SK-N-SH (cell line): ENCODE measurements around the gene RNFT2. TPM values are rescaled to one million over a fixed set of nuclear protein-coding genes. Genes with fewer than 3 reads are reported as not detected.

ENCODE experiments used
- CTCF ChIA-PET: fragments of 300-600, 350-600 bp; formaldehyde crosslinking; extraction: SDS; loops from one replicate; lab custom pipeline; 2021; lab: Yijun Ruan, JAX
- POLR2A ChIA-PET: fragments of 350-600 bp; sonication (Branson Sonifier 250); formaldehyde crosslinking; extraction: SDS; loops from one replicate; lab custom pipeline; 2020; ENCODE audit warnings: antibody characterized with exemption, inconsistent platforms; lab: Yijun Ruan, JAX
- DNase-seq: peaks from one replicate; pipeline ENCODE4 v3.0.0; 2012
- H2AFZ ChIP-seq: fragments of 200-600 bp; sonication (generic); 2 replicates; pipeline ENCODE4 v1.8.1; 2016; ENCODE audit warnings: antibody characterized with exemption, mild to moderate bottlenecking, low read depth
- H3F3A ChIP-seq: fragments of 200-600 bp; sonication (generic); replicated peaks from 2 replicates; pipeline ENCODE3; 2016; ENCODE audit warnings: antibody characterized with exemption, mild to moderate bottlenecking; ENCODE audit not compliant: insufficient read depth
- H3K27ac ChIP-seq, 2 experiments: fragments of 200-500 bp in 1 of 2; fragments of 200-600 bp in 1 of 2; sonication (Bioruptor generic) in 1 of 2; sonication (generic), shearing (Covaris generic) in 1 of 2; 2 replicates each; pipeline versions ENCODE4 v1.5.1 to v1.6.1; 2014 to 2016; ENCODE audit warnings: low read depth in 2 of 2, inconsistent platforms in 1 of 2, low read length in 1 of 2, mild to moderate bottlenecking in 1 of 2, mixed read lengths in 1 of 2
- H3K27me3 ChIP-seq: fragments of 200-600 bp; sonication (generic), shearing (Covaris generic); 2 replicates; pipeline ENCODE4 v1.6.1; 2016; ENCODE audit warnings: mixed run types; ENCODE audit not compliant: insufficient read depth
- H3K36me3 ChIP-seq, 2 experiments: fragments of 200-500 bp in 1 of 2; fragments of 200-600 bp in 1 of 2; sonication (Bioruptor generic) in 1 of 2; sonication (generic) in 1 of 2; replicated peaks in 1 of 2; 2 replicates each; pipeline versions ENCODE3 to v1.5.1; 2014 to 2016; ENCODE audit warnings: low read length in 1 of 2, mild to moderate bottlenecking in 1 of 2; ENCODE audit not compliant: insufficient read depth in 2 of 2, control insufficient read depth in 1 of 2
- H3K4me1 ChIP-seq, 2 experiments: fragments of 200-500 bp in 1 of 2; fragments of 200-600 bp in 1 of 2; sonication (Bioruptor generic) in 1 of 2; sonication (generic), shearing (Covaris generic) in 1 of 2; 2 replicates each; pipeline versions ENCODE4 v1.5.1 to v1.6.1; 2014 to 2016; ENCODE audit warnings: low read depth in 1 of 2, low read length in 1 of 2, mixed run types in 1 of 2; ENCODE audit not compliant: insufficient read depth in 2 of 2, control insufficient read depth in 1 of 2
- H3K4me2 ChIP-seq: fragments of 200-600 bp; sonication (generic), shearing (Covaris generic); 2 replicates; pipeline ENCODE4 v1.6.1; 2017; ENCODE audit warnings: mixed run types
- H3K4me3 ChIP-seq, 2 experiments: fragments of 200-500 bp in 1 of 2; fragments of 200-600 bp in 1 of 2; sonication (Bioruptor generic) in 1 of 2; sonication (generic), shearing (Covaris generic) in 1 of 2; 2 replicates each; pipeline versions ENCODE4 v1.5.1 to v1.8.1; 2014 to 2016; ENCODE audit warnings: low read depth in 2 of 2, inconsistent platforms in 1 of 2, low read length in 1 of 2, mild to moderate bottlenecking in 1 of 2, mixed read lengths in 1 of 2, moderate library complexity in 1 of 2
- H3K79me2 ChIP-seq: fragments of 200-600 bp; sonication (generic); 2 replicates; pipeline ENCODE4 v1.8.1; 2017; ENCODE audit warnings: mild to moderate bottlenecking; ENCODE audit not compliant: insufficient read depth
- H3K9ac ChIP-seq: fragments of 200-600 bp; sonication (generic); 2 replicates; pipeline ENCODE4 v1.6.1; 2017; ENCODE audit warnings: mixed run types
- H3K9me2 ChIP-seq: fragments of 200-600 bp; sonication (generic); 2 replicates; pipeline ENCODE4 v1.6.1; 2017; ENCODE audit warnings: mixed run types
- H3K9me3 ChIP-seq: fragments of 200-600 bp; sonication (generic); 2 replicates; pipeline ENCODE4 v1.6.1; 2017; ENCODE audit warnings: mixed run types, mild to moderate bottlenecking, moderate library complexity
- H4K20me1 ChIP-seq: fragments of 200-600 bp; sonication (generic); 2 replicates; pipeline ENCODE4 v1.6.1; 2017; ENCODE audit warnings: mild to moderate bottlenecking, mixed run types; ENCODE audit not compliant: insufficient read depth
- CTCF ChIP-seq: fragments of 200-600 bp; sonication (generic); IDR thresholded peaks from 2 replicates; pipeline ENCODE4 v1.6.1; 2017; ENCODE audit warnings: antibody characterized with exemption, mild to moderate bottlenecking, moderate library complexity
- ELF1 ChIP-seq: IDR thresholded peaks from 2 replicates; pipeline ENCODE4 v1.4.0; 2012
- FOXM1 ChIP-seq: IDR thresholded peaks from 2 replicates; pipeline ENCODE4 v1.4.0; 2012; ENCODE audit warnings: low read depth, mild to moderate bottlenecking
- GATA2 ChIP-seq: sonication (generic); formaldehyde crosslinking; IDR thresholded peaks from 2 replicates; pipeline ENCODE4 v1.5.0; 2020; ENCODE audit warnings: mild to moderate bottlenecking, missing genetic modification reagents
- MEF2A ChIP-seq: IDR thresholded peaks from 2 replicates; pipeline ENCODE4 v1.4.0; 2012; ENCODE audit warnings: low read depth, borderline replicate concordance
- MXI1 ChIP-seq: IDR thresholded peaks from 2 replicates; pipeline ENCODE4 v1.6.1; 2012; ENCODE audit warnings: mild to moderate bottlenecking, low read depth, low read length, improper control_type of control experiment
- NRF1 ChIP-seq: IDR thresholded peaks from 2 replicates; pipeline ENCODE4 v1.6.1; 2012; ENCODE audit warnings: low read depth, mild to moderate bottlenecking, low read length
- POLR2AphosphoS5 ChIP-seq: IDR thresholded peaks from 2 replicates; pipeline ENCODE4 v1.6.1; 2012; ENCODE audit warnings: low read depth, low read length
- RCOR1 ChIP-seq: fragments of 150-350 bp; IDR thresholded peaks from 2 replicates; pipeline ENCODE4 v1.6.1; 2017; ENCODE audit warnings: antibody characterized with exemption, low read length
- RFX5 ChIP-seq: IDR thresholded peaks from 2 replicates; pipeline ENCODE4 v1.6.1; 2012; ENCODE audit warnings: mild to moderate bottlenecking, improper control_type of control experiment, low read length
- TAF1 ChIP-seq: IDR thresholded peaks from 2 replicates; pipeline ENCODE4 v1.6.1; 2012; ENCODE audit warnings: low read depth, mild to moderate bottlenecking, low read length, moderate library complexity, borderline replicate concordance
- TCF12 ChIP-seq: IDR thresholded peaks from 2 replicates; pipeline ENCODE4 v1.4.0; 2012
- YY1 ChIP-seq: IDR thresholded peaks from 2 replicates; pipeline ENCODE4 v1.4.0; 2012; ENCODE audit warnings: low read depth, mild to moderate bottlenecking
- WGBS: methylation state at CpG from one replicate; pipeline ENCODE4 v1.1.6; 2017; ENCODE audit warnings: low lambda C conversion rate; 5-methylcytosine and 5-hydroxymethylcytosine counted together
- polyA plus RNA-seq, 3 experiments: library from polyadenylated mRNA; depleted of rRNA; stranded (reverse); fragments of >200 nt; gene quantifications; 2 replicates each; pipeline ENCODE4 v1.2.3, GENCODE V29; 2012
- TF ChIP-seq, protein P1 (sequence below): IDR thresholded peaks from 2 replicates; pipeline ENCODE4 v1.4.0; 2012; ENCODE audit warnings: low read depth, borderline replicate concordance
- TF ChIP-seq, protein P2 (sequence below): IDR thresholded peaks from 2 replicates; pipeline ENCODE4 v1.6.1; 2012; ENCODE audit warnings: mild to moderate bottlenecking, low read depth, low read length, moderate library complexity
- TF ChIP-seq, protein P3 (sequence below): fragments of 150-350 bp; IDR thresholded peaks from 2 replicates; pipeline ENCODE4 v1.6.1; 2017; ENCODE audit warnings: antibody characterized with exemption, low read length, low read depth, borderline replicate concordance

The RNFT2 gene
- polyA plus RNA-seq, 1 of the 3 experiments (the other 2 are of a cell fraction) = 3.8 TPM

- no peaks in the 10 kb centered on the region for H4K20me1 ChIP-seq
- POLR2A ChIA-PET = no interaction called here
- CTCF ChIA-PET = interaction anchor here (0.6 kb wide), 1 partner anchor 12 kb away, joined by 4 read pairs; no protein-coding TSS in a partner anchor
- TF ChIP-seq MEF2A = no peak
- no peak for TF ChIP-seq GATA2
- no peak for TF ChIP-seq CTCF
- no peak for TF ChIP-seq TAF1
- no peak for TF ChIP-seq FOXM1
- no peak for TF ChIP-seq NRF1
- peaks cover 10 to 18% of the 10 kb centered on the region in 2 experiments; a peak in 3 of 4 replicates for H3K4me1 ChIP-seq
- H3K27me3 ChIP-seq = no peaks in the 10 kb centered on the region
- H3F3A ChIP-seq = peaks cover 4% of the 10 kb centered on the region
- no peak for DNase-seq
- H3K9me3 ChIP-seq = no peaks in the 10 kb centered on the region
- H3K9ac ChIP-seq = no peak overlapping the region
- no peak overlapping the region for H3K4me3 ChIP-seq
- no peaks in the 10 kb centered on the region for H3K9me2 ChIP-seq
- 98% methylated on average over 9 of the region's 9 CpGs for WGBS
- H3K36me3 ChIP-seq = peaks cover 4 to 28% of the 10 kb centered on the region in 2 experiments
- no peak overlapping the region for H2AFZ ChIP-seq
- H3K27ac ChIP-seq = no peak overlapping the region
- no peak overlapping the region for H3K4me2 ChIP-seq
- 0 out of 2 replicates have a peak, but pooled peaks cover 6% of the 10 kb centered on the region for H3K79me2 ChIP-seq
Measured at GRCh38 chr12:116714175-116714574, 23.9 kb upstream of the RNFT2 start.

DNA sequence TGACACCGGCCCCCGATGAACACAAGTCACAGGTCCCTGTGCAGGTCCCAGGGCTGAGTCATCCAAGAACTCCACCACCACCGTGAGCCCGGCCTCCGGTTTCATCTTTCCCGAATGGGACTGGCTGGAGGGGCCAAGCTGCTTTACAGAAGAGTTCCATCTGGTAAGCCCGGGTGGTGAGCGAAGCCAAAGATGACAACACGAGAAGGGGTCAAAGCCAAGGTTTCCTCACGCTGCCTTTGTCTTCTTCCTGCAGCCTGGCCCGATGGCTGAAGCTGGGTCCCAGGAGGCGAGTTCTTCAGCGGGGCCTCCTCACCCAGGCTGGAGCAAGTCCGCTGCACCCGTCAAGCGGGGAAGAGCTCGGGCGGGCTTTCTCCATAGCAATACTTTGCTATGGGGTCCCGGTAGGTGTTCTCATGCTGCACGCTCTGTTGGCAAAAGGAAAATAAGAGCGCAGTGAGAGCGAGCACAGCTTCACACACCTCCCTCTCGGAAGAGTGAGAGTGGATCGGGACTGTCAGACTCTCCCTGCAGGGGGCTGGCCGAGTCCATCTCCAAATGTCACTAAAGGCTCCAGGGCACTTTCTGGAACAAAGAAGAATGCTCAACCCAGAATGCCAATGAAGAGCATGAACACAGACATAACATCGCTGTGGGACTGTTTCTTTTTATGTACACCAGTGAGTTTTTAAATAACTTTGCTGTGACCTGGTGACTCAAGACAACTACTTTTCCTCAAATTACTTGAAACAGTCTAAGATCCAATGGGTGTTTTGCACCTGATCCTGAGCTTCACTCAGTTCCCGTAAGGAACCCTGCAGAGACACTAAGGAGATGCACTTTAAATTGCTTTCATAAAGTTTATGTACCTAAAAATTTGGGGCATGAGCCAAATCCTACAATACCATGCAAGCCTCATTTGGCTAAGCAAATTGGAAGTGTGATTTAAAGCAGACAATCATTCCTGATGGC, 20.4 kb upstream of the RNFT2 start:
- Histone ChIP-seq H3K4me1 (peaks cover 3 to 10% of the 10 kb centered on the region in 2 experiments; a peak in 2 of 4 replicates), H2AFZ (no peak overlapping the region), H3F3A (peaks cover 4% of the 10 kb centered on the region), H3K9ac (no peak overlapping the region), H3K4me2 (no peak overlapping the region), H3K36me3 (peaks cover 10 to 53% of the 10 kb centered on the region in 2 experiments), H3K9me2 (no peaks in the 10 kb centered on the region), H3K79me2 (0 out of 2 replicates have a peak, but pooled peaks cover 6% of the 10 kb centered on the region), H4K20me1 (no peaks in the 10 kb centered on the region), H3K9me3 (no peaks in the 10 kb centered on the region), H3K27ac (no peak overlapping the region), H3K4me3 (no peak overlapping the region), H3K27me3 (no peaks in the 10 kb centered on the region)
- POLR2A ChIA-PET = no interaction called here
- no peak for DNase-seq
- CTCF ChIA-PET = interaction anchor here (0.6 to 2.7 kb wide), 2 partner anchors 9 to 981 kb away, joined by 3 to 21 read pairs; no protein-coding TSS in a partner anchor
- 95% methylated on average over 27 of the region's 27 CpGs for WGBS
- TF ChIP-seq POLR2AphosphoS5 (no peak), RCOR1 (no peak), ELF1 (no peak), TAF1 (no peak), YY1 (no peak), NRF1 (no peak), TCF12 (no peak), FOXM1 (no peak), MXI1 (no peak), GATA2 (no peak), RFX5 (no peak)
- TF ChIP-seq, protein P1, sequence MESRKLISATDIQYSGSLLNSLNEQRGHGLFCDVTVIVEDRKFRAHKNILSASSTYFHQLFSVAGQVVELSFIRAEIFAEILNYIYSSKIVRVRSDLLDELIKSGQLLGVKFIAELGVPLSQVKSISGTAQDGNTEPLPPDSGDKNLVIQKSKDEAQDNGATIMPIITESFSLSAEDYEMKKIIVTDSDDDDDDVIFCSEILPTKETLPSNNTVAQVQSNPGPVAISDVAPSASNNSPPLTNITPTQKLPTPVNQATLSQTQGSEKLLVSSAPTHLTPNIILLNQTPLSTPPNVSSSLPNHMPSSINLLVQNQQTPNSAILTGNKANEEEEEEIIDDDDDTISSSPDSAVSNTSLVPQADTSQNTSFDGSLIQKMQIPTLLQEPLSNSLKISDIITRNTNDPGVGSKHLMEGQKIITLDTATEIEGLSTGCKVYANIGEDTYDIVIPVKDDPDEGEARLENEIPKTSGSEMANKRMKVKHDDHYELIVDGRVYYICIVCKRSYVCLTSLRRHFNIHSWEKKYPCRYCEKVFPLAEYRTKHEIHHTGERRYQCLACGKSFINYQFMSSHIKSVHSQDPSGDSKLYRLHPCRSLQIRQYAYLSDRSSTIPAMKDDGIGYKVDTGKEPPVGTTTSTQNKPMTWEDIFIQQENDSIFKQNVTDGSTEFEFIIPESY = no peak
- TF ChIP-seq, protein P2, sequence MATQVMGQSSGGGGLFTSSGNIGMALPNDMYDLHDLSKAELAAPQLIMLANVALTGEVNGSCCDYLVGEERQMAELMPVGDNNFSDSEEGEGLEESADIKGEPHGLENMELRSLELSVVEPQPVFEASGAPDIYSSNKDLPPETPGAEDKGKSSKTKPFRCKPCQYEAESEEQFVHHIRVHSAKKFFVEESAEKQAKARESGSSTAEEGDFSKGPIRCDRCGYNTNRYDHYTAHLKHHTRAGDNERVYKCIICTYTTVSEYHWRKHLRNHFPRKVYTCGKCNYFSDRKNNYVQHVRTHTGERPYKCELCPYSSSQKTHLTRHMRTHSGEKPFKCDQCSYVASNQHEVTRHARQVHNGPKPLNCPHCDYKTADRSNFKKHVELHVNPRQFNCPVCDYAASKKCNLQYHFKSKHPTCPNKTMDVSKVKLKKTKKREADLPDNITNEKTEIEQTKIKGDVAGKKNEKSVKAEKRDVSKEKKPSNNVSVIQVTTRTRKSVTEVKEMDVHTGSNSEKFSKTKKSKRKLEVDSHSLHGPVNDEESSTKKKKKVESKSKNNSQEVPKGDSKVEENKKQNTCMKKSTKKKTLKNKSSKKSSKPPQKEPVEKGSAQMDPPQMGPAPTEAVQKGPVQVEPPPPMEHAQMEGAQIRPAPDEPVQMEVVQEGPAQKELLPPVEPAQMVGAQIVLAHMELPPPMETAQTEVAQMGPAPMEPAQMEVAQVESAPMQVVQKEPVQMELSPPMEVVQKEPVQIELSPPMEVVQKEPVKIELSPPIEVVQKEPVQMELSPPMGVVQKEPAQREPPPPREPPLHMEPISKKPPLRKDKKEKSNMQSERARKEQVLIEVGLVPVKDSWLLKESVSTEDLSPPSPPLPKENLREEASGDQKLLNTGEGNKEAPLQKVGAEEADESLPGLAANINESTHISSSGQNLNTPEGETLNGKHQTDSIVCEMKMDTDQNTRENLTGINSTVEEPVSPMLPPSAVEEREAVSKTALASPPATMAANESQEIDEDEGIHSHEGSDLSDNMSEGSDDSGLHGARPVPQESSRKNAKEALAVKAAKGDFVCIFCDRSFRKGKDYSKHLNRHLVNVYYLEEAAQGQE = no peak
- TF ChIP-seq, protein P3, sequence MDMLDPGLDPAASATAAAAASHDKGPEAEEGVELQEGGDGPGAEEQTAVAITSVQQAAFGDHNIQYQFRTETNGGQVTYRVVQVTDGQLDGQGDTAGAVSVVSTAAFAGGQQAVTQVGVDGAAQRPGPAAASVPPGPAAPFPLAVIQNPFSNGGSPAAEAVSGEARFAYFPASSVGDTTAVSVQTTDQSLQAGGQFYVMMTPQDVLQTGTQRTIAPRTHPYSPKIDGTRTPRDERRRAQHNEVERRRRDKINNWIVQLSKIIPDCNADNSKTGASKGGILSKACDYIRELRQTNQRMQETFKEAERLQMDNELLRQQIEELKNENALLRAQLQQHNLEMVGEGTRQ = no peak
